Left kidney (tissue), 8 donors: ENCODE measurements around the gene FAM149A. TPM values are rescaled to one million over a fixed set of nuclear protein-coding genes. Genes with fewer than 3 reads are reported as not detected.

ENCODE experiments used
- DNase-seq: peaks from one replicate; pipeline ENCODE4 v3.0.0-alpha.2; 2013
- long read RNA-seq, 8 donors: transcript quantifications; one replicate each; lab custom pipeline, GENCODE V29; 2026
- polyA plus RNA-seq: library from polyadenylated mRNA; unstranded; fragments of 120-200 nt; gene quantifications from one replicate; pipeline ENCODE4 v1.2.1, GENCODE V29; 2013; ENCODE audit not compliant: insufficient read length

Gene FAM149A
- 56.7 TPM for polyA plus RNA-seq
- long read RNA-seq, donor 1, partial matches to known transcripts: 0 of 6 reads
- long read RNA-seq, donor 1, other reads (novel, unspliced or antisense): 0 of 6 reads
- long read RNA-seq, donor 2, partial matches to known transcripts: 0 of 5 reads
- long read RNA-seq, donor 2, other reads (novel, unspliced or antisense): 0 of 5 reads
- long read RNA-seq, donor 3, partial matches to known transcripts: 0 of 1 reads
- long read RNA-seq, donor 3, other reads (novel, unspliced or antisense): 0 of 1 reads
- long read RNA-seq, donor 4, partial matches to known transcripts: 0 of 1 reads
- long read RNA-seq, donor 4, other reads (novel, unspliced or antisense): 0 of 1 reads
- long read RNA-seq, donor 5, transcript FAM149A-201 (14 exons, 2,708 nt): major isoform, 5 of 11 reads
- long read RNA-seq, donor 5, partial matches to known transcripts: 0 of 11 reads
- long read RNA-seq, donor 5, other reads (novel, unspliced or antisense): 0 of 11 reads
- long read RNA-seq, donor 6, partial matches to known transcripts: 0 of 3 reads
- long read RNA-seq, donor 6, other reads (novel, unspliced or antisense): 0 of 3 reads
- long read RNA-seq, donor 7, transcript FAM149A-215 (14 exons, 2,070 nt): major isoform, 5 of 15 reads
- long read RNA-seq, donor 7, partial matches to known transcripts: 5 of 15 reads
- long read RNA-seq, donor 7, other reads (novel, unspliced or antisense): 0 of 15 reads
- long read RNA-seq, donor 8: 0 reads

DNA sequence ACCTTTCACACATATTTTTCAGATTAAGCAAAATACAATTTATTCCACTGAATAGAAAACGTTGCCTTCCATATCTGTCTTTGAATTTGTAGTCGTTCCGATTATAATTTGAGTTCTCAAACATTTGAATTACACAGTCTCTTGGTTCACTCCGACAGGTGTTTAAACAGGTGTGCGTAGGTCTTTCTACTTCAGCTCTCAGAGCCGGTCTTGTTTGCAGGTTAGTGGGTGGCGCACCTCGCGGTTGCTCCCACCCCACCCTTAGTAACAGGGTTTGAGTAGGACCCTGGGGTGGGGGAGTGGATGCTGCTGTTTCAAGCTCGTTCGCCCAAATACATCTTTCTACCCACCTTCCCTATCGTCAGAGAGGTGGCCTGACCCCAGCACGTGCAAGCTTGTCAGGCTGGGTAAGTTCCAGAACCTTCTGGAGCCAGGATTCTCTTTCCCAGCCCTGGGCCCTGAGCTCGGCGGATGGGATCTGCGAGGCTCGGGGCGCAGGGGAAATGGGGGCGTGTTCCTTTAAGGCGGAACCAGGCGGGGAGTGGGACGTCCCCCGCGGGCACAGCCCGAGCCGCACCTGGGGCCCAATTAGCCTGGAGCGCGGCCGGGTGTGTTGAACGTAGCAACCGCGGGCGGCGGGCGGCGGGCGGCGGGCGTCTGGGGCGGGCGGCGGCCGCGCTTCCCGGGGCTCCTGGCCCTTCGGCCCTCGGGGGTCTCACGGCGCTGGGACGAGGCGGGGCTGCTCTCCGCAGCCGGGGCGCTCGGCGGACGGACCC lies at the start of gene FAM149A:
Gene FAM149A (plus strand): TSS at position 591 of the 776 bp plus-strand sequence.
- no peak for DNase-seq

DNA sequence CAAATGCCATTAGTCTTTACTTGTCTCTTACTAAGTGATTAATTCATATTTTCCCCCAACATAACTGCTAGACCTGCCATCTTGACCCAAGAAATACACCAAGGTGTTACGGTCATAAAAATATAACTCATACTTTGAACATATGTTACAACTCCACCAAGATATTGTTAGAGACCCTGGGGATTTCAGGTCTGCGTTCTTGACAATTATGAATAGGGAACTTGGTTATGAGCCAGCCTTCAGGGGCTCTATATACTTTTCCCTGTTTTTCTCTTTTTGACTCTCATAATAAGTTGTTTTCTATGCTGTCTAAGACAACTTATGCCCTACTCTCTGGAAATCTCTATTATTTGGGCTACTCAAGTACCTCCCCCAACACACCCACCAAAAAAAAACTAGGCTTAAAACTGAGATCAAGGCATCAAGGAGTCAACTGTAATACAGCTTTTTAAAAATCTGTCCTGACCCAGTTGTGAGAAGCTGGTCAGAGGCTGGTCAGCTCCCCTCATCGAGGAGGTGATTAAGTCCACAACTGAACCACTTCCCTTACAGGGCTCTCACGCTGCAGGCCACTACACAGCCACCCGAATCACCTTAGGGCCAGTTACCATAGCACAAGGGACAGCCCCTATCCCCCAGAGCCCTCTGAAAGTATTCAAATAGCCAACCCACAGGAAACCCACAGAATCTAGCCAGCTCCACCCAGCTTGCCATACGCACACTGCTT lies 46.1 kb upstream of the FAM149A start:
- DNase-seq: no peak

DNA sequence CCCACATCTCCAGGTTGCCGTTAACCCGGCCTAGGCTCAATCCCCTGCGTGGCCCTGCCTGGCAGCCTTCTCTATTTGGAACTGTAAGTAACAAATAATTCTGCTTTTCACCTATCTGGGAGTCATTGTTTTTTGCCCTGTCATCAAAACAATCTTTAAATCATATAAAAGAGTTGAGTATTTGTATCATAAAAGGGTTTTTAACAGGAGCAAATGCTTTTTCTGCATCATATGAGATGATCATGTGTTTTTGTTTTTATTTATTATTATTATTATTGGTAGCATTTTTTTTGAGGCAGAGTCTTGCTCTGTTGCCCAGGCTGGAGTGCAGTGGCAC lies 45.6 kb upstream of the FAM149A start:
- DNase-seq: no peak

DNA sequence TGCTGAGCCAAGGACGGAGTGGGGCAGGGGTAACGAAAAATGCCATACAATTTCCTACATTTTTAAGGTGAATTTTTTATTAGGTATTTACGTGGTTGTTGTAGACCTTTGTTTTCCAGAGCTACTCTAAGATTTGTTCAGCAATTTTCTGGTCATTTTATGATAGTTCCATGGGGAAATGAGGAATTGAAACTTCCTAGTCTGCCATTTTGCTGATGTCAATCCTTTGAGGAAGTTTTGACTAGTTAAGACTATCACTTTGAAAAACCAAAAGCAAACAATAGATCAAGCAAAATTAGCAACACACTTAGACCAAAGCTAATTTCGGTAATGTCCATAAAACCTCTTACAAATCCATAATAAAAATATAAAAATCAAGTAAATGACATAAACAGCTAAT lies 42.6 kb upstream of the FAM149A start:
- DNase-seq: no peak

DNA sequence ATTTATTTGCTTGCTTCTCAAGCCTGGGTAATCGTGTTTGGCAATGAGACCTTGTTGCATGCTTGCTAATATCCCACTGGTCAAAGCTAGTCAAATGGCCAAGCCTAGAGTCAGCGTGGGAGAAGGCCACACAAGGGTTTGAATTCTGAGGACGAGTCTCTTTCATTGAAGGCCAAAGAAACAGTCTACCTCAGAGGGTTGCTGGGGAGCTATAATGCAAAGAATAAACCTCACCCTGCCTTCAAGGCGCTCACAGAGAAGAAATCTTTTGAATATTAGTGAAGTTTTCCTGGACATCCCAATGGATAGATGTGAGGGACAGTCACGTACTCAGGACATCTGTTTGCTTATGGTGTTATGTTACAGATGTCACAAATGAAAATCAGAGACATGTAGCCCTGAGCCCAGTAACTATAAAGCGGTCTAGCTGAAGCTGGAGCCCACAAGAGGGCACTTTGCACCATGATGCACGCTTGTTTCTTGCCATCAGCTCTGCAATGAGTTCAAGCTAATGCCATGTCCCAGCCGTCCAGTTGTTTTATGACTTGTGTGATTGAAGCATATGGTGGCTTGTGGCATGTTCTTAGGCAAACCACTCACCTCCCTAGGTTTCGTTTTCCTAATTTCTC lies 36.6 kb upstream of the FAM149A start:
- DNase-seq: peak; percentile 67

DNA sequence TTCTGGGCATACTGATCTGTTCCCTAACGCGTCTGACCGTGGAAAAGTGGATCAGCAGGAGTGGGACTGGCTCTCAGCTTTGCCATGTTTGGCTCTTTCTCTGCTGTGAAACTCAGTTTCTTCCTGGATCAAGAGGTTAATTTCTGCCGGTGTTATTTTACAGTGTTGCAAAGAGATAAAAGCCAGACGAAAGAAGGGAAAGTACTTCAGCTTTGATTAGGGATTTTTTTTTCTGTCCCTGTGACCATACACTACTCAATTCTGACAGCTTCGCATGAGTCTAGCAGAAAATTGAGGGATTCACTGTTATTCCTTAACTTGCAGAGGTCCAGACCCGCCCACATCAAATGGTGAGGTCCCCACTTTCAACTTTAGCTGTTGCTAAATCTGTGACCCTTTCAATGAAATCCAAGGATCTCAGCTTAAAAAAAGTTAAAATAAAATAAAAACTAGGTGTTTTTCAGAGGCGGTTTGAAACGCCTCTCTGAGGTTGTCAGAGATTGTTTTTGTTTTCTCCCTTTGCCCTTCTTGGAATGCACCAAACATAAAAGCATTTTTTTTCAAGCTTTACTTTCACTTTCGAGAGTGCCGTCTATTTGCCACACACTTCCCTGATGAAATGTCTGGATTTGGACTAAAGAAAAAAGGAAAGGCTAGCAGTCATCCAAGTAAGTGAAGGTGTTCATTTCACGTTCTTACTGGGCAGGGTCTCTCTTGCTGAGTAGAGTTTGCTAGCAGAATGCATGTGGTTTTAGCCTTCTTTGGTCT lies 35.7 kb upstream of the FAM149A start, which contains the start of gene TLR3:
Gene TLR3 (plus strand): TSS at position 576 of the 768 bp plus-strand sequence. CDS start 7,464 bp downstream, outside the sequence.
- peak; percentile 43 for DNase-seq

DNA sequence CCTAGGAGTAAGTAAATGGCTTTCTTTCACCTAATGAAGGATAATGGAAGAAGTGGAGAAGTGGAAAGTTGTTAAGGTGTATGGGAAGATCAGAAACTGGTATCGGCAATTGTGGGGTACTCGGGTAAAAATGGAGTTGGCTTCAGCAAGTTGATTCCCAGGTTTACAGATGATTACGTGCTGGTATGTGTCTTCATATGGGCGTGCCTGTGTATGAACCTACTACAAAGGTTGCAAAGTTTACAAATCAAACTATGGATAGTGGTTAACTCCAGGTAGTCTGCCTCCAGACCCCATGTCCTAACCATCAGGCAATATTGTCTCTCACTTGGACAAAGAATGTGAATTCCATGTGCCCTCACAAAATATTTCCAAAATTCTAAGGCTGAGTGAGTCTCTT lies 34.8 kb upstream of the FAM149A start:
- no peak for DNase-seq

DNA sequence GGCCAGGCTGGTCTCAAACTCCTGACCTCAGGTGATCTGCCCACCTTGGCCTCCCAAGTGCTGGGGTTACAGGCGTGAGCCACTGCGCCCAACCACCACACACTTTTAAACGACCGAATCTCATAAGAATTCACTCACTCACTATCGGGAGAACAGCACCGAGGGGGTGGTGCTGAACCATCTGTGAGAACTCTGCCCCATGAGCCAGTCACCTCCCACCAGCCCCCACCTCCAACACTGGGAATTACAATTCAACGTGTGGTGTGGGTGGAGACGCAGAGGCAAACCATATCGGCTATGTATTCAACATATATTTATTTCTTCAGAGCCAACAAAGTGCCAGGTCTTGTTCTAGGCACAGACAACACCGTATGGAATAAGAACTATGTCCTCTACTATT lies 32.0 kb upstream of the FAM149A start:
- no peak for DNase-seq

DNA sequence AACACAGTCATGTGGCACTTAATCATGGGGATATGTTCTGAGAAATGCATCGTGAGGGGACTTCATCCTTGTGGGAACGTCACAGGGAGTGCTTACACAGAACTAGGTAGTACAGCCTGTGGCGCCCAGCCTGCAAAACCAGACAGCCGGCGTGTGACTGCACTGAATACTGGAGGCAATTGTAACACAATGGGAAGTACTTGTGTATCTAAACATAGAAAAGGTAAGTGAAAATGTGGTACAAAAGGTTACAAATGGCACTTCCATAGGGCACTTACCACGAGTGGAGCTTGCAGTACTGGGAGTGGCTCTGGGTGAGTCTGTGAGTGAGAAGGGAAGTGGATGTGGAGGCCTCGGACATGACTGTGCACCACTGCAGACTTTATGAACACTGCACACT lies 30.3 kb upstream of the FAM149A start:
- DNase-seq: no peak

DNA sequence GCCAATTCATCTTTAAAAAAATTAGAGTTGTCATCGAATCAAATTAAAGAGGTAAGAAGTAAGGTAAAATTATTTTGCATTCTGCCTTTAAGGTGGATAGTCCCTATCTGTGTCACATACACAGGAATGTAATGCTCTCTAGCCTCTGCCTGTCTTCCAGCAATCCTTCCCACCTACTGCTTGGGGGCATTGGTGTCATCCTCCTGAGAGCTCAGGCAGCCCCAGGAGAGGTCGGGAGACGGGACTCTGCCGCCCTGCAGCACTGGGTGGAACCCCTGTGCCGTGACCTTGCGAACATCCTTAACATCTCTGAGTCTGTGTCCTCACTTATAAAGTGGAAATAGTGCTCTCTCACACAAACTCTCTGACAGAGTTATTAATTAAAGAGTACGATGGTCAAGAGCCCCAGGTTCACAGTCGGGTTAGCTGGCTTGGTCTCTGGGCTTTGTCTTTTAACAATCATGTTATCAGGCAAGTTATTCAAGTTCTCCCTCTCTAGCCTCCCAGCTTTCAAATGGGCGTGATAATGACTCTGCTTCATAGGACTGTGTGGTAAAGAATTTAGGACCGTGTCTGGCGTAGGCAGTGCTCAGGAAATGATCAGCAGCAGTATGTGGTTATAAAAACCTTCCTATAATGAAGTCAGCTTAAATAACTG lies 25.4 kb upstream of the FAM149A start:
- DNase-seq: no peak

DNA sequence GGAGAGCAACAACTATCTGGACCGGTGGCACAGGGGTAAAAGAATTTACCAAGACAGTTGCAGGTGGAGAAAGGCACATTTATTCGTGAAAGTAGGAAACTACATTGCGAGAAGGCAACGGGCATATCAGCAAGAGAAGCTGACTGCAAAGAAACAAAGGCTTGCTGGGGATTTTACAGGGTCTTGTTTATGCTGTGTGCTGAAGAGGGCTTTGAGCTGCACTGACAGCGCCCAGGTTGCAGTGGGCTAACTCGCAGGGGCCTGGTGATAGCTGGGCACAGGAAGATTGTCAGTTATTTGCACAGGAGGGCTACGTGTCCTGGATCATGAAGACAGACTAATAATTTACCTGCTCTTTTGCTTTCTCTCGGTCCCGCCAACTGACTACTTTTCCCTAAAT lies 24.8 kb upstream of the FAM149A start:
- no peak for DNase-seq

DNA sequence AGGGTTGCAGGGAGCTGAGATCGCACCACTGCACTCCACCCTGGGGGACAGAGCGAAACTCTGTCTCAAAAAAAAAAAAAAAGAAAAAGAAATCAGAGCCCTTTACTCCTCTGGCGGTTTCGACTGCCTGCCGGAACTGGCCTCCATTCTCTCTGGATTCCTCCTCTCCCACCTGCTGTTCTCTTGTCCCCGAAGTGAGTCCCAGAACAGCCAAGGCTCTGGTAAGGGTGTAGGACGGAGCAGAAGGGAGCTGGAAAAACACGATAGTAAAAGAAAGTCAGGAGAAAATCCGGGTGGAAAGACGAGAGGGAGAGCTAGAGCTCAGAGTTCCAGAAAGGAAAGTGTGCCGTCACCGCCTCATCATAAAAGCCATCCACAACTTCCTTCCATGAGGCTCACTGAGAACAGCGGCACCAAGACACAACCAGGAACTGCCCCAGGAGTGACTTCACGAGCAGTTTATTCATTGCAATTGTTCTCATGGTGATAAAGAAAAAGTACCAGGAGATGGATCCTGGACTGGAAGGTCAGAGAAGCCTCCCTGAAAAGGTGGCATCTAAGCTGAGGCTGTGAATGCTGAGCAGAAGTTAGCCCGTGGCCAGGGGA lies 23.2 kb upstream of the FAM149A start:
- DNase-seq: no peak

DNA sequence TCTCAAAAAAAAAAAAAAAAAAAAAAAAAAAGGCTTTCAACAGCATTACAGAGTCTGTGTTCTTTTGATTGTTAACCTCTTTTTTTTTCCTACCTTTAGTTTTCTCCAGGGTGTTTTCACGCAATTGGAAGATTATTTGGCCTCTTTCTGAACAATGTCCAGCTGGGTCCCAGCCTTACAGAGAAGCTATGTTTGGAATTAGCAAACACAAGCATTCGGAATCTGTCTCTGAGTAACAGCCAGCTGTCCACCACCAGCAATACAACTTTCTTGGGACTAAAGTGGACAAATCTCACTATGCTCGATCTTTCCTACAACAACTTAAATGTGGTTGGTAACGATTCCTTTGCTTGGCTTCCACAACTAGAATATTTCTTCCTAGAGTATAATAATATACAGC lies 22.3 kb upstream of the FAM149A start:
- no peak for DNase-seq

DNA sequence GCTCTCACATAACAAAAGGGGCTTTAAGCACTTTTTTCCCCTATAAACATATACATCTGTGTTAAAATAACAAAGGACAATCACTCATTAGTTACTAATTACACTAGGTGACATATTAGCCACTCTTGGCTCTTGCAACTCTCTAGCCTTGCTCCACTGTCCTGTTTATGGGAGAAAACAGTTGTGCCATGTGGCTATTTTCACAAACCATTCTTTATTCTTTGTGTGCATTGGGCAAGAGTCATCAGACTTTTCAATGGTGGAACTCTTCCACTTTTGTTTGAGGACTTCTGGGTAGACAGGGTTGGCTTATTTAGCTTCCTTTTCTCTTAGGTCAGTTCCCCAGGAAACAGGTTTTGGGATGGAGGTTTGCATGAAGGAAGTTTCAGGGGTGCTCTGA lies 16.0 kb upstream of the FAM149A start:
- DNase-seq: no peak

DNA sequence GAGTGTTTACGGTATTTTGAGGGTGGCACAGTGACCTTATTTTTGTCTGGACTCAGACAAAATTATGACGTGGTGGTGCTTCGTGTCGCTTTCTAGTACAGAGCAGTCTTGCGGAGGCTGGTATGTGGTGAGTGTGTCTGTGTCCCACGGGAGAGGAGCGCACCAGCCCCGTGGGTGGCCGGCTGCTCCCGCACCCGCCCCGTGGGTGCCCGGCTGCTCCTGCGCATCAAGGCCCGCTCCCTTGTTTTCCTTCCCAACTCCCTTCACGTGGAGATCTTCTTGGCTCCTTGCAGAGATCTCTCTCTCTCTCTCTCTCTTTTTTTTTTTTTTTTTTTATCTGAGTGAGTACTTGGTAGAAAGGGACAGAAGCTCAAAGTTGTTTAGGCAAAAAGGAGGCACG lies 12.2 kb upstream of the FAM149A start:
- DNase-seq: no peak

DNA sequence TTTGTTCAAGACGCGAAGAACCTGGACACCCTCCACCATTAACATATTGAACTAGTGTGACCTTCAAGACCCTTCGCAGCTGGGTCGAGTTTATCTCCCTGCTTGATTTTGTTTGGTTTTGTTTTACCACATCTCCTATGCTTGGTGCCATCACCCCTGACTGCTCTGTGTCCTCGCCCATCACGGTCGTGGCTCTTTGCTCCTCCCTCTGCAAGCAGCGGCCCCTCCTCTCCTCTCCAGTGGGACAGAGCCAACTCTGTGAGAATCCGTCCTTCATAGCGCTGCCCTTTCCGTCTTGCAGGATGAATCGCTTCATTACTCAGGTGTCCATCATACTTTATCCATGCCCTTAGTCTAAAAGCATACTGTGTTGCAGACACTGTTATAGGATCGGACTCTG lies 9.1 kb upstream of the FAM149A start:
- no peak for DNase-seq

DNA sequence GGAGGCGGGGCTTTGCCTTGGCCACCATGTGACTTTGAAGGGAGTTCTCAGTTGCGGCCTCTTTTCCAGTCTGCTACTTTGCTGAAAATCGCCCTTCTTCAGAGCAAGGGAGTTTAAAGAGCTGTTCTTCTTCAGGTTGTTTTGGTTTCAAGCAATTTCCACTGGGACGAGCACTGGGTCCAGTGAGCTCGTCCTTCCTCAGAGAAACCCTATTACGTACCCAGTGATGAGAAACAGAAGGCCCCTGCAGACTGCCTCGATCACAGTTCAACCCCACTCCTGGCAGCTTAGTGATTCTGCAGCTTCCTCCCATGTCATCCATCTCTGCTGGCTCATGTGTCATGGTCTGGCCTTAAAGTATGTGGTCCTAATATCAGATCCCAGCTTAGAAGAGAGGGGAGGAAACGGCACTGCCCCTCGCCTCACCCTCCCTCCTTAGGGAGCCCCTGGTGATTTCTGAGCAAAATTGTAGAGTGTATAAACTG lies 7.8 kb upstream of the FAM149A start:
- no peak for DNase-seq

DNA sequence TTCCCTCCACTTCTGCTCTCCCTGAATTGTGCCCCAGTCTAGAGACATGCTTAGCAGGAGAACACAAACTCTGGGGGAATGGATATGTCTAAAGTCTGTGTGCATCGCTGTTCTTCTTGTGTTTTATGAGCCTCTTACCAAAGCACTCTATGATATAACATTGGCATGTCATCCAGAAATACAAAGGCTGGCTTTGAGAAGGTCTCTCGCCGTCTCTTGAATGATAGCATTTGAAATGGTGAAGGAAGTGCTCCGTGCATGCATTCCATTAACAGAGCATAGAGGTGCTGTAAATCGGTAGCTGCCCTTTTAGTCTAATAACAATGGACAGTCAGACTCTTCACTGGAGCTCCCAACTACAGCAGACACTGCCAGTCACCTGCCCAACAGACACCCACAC lies 7.1 kb upstream of the FAM149A start:
- DNase-seq: no peak

DNA sequence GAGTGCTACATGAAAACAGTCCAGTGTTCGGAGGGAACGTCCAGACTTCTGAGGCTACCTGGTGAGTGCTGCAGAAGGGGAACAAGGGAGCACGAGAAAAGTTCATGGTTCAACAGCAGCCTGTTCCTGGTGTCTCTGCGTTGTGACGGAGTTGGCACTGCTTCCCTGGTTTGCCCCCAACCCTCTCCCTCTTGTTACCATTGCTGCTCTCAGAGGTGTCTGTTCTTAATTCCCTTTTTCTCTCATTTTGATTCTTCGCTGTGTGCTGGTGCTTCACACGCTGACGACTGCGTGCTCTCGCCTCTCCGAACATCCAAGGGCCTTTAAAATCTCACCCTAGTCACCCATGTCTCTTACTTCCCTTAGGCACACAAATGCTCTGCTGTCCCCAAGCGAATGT lies 1.6 kb upstream of the FAM149A start:
- no peak for DNase-seq
